NCI-H526 (cell line): ENCODE data around the gene GPR151.

Source experiments
- DNase-seq, 2 experiments: peaks; one replicate each; lab custom pipeline; 2025; lab: John Stamatoyannopoulos, UW

The GPR151 gene

DNA sequence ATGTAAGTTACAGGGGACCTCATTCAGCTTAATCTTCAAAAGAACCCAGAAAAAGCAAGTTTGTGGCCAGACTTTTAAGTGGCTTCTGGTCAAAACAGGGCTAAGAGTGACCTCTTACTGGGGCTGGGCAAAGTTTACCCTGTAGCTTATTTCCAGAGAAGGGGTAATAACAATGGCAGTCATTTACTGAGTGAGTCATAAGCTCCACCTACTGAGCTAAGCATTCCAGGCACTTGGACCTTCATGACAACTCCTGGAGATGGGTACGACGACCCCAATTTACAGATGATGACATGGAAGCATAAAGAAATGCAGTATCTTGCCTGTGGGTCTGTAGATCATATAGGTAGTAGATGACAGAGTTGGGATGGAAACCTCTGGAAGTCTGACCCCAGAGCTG is 4.7 kb upstream of the GPR151 start:
- no peak for DNase-seq

DNA sequence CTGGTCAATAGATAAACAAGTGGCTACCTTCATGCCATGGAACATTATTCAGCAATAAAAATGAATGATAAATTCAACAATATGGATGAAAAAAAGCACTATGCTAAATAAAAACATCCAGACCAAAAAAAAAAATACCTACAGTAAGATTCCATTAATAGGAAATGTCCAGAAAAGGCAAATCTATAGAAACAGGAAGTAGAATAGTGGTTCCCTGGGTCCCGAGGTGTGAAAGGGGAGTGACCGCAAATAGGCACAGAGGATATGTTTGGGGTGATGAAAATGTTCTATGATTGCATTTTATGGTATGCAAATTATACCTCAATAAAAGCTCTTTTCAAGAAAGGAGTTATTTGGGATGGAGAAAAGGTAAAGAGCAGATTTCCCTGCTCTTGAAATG is 3.6 kb upstream of the GPR151 start:
- no peak for DNase-seq

DNA sequence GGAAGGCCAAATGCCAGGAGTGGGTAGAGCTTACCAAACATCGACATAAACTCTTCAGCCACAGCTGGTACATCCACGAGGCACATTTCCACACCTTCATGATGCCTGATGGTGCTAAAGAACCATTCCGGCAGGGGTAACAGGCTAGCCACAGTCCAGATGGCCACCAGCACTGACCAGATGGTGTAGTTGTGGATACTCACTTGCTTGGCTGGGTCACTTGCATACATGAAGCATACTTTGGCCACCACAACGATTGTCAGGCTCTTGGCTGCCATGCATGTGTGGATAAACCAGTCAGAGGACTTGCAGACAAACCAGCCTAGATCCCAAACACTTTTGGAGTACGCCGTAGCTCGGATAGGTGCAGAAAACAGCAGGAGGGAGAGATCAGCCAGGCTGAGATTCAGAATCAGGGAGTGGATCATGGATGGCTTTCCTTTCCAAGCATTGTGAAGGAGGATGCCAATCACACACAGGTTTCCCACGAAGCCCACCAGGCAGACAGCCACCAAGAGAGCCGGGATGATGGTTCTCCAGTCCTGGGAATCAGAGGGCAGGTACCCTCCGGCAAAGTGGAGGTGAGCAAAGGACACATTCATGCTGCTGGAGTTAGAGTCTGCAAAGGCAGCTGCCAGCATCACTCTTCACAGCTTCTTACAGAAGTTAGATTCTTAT is 378 bp downstream of the GPR151 start:
- DNase-seq = no peak

DNA sequence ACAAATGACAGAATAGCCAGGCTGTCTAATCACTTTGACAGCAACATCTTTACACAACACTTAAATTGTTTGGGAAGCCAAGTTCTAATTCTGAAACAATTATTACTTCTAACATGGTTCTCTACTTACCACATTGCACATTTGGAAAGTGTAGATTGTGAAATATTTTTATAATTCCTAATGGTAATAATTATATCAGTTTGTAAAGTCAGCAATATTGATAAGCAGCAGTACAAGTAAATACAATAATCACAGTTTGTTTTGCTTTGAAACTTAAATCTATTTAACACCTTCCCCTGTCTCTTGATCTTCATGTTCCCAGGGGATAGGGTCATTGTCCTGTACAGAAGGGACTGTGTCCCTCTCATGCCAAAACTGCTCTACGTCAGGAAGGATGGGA is 1.4 kb downstream of the GPR151 start:
- DNase-seq = no peak

DNA sequence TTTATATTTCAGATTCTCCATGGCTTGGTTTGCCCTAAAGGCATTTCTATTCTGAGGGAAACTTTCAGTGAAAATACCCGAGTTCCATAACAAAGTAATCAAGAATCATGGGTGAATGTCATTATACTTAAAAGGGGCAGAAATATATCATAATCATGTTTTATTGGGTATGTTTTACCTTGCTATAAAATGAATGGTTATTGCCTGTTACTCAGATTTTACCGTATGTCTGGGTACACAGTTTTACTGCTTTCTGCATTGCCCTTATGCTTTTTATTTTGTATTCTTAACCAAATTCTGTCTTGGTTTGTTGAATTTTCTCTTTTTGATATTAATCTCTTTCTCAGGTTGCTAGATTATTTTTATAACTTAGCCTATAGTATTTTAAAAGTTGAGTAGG is 2.5 kb downstream of the GPR151 start:
- DNase-seq = no peak

DNA sequence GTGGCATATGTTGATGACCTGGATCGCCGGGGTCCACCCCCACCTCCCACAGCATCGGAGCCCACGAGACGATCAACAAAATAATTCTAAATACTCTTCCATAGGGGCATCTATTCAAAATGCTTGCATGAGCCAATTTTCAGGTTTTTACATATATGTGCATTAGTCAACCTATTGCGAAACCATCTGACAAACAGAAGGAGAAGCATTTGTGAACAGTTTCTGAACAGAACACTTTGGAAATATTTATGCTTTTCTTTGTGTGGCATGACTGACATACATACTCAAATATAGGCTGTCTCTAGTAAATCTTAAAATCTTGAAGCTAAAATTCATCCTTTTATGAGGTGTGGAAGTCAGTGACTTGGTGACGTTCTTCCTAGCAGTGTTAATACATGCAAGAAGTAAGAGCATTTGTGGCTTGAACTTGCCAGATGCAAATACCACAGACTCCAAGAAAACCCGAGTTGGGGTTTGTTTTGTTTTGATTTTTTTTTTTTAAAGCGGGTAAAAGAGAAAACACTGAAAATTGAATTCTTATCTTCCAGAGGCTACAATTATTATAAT is 5.3 kb downstream of the GPR151 start:
- no peak for DNase-seq

DNA sequence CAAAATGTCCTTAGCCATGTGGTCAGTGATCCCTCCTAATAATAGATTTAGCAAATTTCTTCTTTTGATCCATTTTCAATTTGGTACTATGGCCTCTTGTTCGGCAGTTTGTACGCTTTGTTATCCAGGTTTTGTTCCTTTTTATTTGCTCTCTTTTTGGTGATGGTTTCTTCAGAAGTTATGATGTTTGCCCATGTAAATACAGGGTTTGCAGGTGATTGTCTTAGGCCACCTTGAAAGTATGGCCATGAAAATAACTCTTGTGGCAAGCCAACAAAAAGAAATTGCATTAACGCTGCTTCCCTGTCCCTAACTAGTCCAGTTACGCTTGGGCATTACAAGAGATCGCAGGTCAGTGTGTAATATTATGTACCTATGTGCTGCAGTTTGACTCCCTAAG is 8.6 kb downstream of the GPR151 start:
- DNase-seq = no peak

DNA sequence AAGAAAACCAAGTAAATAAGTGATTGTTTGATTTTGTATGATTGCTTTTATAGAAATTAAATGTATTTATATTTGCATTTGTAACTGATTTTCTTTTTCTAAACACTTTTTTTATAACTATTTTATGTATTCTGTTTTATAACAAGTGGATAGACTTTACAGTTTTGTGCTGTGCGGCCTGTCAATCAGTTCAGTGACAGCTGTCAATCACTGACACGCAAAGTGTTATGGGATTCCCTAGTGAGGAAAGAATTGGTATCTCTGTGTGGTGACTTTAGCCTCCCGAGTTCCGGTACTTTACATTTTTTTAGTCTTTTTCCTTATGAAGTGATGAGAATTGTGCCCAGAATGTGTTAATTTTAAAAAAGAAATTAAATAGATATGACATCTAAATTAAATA is 16.3 kb downstream of the GPR151 start:
- no peak for DNase-seq

DNA sequence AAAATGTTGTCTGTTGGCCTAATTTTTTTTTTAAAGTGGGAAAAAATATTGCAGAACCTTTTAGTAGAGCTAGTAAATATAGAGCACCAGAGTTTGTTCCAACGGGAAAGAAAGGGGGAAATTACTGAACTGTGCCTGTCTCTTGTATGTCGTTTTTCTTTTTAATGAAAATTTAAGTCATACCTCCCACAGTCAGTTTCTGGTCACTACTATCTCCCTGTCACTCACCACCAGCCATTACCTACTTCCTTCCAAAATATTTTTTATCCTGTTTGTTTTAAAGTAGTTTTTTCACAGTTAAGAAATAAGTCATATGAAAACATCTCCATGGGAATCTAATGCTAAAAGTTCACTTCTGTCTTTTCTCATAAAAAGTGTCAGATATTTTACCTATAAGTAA is 21.3 kb downstream of the GPR151 start:
- DNase-seq = no peak

DNA sequence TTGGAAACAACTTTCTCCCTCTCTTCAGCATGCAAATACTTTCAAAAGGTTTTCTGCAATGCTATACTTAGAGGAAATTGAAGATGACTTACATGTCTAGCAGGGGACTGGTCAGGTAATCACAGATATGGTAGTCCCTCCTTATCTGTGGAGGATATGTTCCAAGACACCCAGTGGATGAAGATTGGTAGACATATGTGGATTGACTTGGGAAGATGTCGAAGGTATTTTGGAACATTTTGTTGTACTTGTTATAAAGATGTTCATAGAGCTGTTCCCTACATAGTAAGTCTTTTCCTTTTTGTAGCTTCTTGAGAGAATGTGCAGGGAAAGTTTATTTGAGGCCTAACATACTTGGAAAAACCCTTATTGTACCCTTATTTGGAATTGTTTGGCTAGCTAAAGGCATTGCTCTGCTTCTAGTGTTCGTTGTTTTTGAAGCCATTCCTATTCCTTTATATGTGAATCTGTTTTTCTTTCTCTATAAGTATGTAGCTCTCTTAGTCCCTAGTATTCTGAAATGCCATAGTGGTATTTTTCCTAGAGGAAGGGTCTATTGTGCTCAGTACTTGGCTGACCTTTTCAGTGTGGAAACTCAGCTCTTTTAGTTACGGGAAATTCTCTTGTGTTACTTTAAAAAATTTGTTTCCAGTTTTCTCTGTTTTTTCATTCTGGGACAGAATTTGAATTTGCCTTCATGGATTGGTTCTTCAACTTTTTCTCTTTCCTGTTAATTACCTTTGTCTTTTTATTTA is 25.7 kb downstream of the GPR151 start:
- no peak for DNase-seq

DNA sequence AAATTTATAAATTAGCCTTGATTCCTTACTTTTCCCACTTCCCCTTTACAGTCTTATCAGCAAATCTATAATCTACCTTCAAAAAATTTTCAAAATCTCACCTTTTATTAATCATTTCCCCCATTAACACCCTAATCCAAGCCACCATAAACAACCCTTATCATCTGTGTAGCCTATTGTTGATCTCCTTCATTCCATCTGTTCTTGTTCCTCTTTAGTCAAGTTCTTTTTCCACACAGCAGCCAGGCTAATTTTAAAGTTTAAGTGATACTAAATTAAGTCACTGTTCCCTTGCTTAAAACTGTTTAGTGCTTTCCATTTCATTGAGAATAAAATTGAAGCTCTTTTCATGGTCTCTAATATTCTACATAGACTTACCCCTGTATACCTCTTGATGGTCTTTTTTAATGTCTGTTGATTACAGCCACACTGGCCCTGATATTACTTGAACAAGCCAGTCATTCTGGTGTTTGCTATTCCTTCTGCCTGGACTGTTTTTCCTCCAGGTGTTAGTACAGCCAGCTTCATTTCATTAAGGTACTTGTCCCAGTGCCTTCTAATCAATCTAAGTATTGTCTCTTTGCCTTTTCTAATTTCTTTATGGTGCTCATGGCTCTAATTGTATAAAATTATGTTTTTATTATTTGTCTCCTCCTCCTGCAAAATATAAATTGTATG is 31.1 kb downstream of the GPR151 start:
- no peak for DNase-seq

DNA sequence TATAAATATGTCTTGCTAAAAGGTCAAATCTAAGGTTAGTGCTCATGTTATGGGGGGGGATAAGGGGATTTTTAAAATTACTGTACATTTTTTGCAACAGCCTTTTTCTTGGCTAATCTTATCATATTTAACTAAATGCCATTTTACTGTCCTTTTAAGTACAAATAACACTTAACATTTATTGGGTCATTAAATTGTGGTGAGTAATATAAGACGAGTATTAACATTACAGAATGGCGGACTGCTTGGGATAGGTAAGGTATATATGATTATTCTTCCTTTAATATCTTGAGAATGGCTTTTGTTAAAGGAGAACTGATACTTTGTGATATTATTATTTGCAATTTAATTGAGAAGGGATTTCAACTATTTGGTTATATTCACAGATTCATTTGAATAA is 33.2 kb downstream of the GPR151 start:
- no peak for DNase-seq

DNA sequence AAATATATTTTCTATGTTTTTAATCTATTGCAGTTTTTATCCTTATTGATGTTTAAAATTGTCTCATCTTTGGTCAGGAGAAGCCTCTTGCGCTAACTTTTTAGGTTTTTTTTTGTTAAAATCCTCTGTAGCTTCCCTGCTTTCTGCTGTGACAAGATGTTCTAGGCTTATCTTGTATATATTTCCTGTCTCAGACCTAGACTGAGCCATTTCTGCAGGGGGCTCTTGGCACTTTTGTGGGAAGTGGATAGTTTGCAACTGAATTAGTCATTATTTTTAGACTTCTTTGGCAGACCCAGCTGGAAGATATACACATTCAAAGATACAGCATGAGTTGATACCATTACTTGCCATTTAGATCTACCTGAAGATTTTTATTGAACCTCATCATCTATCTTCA is 40.1 kb downstream of the GPR151 start:
- DNase-seq = no peak

DNA sequence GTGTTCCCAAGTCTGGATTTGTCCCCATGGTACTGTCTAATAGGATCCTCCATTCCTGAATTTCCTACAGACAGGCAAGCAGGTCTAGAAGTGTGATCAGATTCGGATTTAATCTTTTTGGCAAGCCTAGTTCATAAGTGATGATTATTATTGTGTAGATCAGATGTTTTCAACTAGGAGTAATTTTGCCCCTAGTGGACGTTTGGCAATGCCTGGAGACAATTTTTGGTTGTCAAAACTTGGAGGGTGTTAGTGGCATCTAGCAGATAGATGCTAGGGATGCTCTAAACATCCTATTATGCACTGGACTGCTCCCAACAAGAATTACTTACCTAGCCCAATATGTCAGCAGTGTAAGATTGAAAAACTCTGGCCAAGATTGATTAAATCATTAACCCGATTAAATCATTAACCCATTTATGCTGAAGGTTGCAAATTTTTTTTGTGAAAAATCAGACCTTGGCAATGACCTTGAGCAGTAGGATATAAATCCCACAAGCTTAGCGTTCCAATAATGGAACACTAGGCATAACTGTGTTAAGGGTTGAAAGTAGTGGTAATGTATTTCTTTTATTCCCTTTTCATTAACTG is 40.7 kb downstream of the GPR151 start:
- DNase-seq = no peak

DNA sequence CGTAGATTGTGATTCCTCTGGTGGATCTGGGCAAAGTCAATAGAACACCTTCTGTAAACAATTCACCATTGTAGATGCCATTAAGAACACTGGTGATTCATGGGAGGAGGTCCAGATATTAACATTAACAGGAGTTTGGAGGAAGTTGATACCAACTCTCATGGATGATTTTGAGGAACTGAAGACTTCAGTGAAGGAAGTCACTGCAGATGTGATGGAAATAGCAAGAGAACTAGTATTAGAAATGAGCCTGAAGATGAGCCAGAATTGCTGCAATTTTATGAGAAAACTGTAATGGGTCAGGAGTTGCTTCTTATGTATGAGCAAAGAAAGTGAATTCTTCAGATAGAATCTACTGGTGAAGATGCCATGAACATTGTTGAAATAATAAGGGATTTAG is 41.9 kb downstream of the GPR151 start:
- no peak for DNase-seq

DNA sequence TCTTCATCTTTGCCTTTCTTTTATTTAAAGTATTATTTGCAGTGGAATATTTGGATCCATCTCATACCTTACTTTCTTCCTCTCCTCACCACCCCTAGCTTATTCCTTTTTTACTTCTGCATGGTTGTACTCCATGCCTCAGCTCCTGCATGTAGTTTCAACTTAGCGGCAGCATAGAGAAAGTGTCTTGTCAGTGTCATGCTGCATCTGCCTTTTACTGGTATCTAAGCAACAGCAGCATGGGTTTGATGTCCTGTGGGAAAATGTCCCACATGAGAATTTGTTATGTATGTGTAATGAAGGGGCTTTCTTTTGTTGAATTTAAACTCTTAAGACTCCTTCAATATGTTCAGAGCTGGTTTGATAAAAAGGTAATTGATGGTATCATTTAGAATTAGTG is 48.2 kb downstream of the GPR151 start:
- no peak for DNase-seq

DNA sequence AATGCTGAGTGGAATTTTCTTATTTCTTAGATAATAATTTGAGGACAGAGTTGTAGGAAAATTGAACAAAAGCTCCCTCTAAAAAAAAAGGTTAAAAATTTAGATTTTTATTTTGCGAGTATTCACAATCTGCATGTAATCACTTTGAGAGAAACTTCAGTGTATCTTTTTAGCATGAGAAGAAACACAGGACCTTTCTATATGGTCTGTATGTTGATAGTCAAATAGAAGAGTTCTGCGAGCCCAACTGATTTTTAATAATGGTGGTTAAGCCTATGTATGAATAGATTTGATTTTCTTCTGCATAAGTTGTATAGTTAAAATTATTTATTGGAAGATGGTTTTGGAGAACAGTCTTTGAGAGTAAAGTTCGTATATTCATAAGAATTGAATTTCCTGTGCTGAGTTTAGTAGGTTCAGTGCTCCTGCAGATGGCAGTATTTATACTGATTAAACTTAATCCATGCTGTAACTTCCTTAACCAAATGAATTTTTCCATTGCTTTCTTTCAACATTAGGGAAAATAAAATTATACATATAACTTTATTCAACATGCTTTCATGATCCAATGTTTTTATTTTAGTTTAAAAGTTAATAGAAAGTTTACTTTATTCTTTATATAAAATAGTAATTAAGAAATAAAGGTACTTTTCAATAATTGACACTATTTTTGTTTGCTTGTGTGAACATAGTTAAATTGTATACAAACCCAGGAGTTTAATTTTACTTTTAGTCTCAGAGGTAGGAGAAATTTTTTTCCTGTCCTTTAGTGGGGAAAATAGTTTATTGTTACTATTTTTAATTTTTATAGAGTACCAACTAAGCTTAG is 49.3 kb downstream of the GPR151 start:
- peak in 1 of 2 experiments; percentile 12 for DNase-seq

DNA sequence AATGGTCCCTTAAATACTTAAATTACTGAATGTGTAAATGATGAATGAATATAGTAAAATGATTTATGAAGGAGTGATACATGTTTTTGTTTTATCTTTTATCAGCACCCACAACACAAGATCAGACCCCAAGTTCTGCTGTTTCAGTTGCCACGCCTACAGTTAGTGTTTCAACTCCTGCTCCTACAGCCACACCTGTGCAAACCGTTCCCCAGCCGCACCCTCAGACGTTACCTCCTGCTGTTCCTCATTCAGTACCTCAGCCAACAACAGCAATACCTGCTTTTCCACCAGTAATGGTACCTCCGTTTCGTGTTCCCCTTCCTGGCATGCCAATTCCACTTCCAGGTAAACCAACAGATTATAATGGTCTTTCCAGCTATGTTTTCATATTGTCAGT is 52.5 kb downstream of the GPR151 start:
- no peak for DNase-seq
